K562 (cell line): ENCODE data around the gene SEPTIN1. TPM values are rescaled to one million over a fixed set of nuclear protein-coding genes. Genes with fewer than 3 reads are reported as not detected.
A peak's percentile ranks its signal among the peaks of the same experiment; 100 is the strongest.

ENCODE experiments used
- ARHGAP35 ChIP-seq: fragments of 450-650 bp; IDR thresholded peaks from 2 replicates; pipeline ENCODE4 v1.6.1; 2018; ENCODE audit not compliant: partially characterized antibody
- ASH1L ChIP-seq: fragments of 450-650 bp; IDR thresholded peaks from 2 replicates; pipeline ENCODE4 v1.6.1; 2018; ENCODE audit warnings: borderline replicate concordance, mild to moderate bottlenecking, low read depth; ENCODE audit not compliant: partially characterized antibody
- BDP1 ChIP-seq: IDR thresholded peaks from 3 replicates; pipeline ENCODE4 v1.6.1; 2011; ENCODE audit not compliant: insufficient read length, insufficient read depth
- CBFA2T3 ChIP-seq: fragments of 450-650 bp; IDR thresholded peaks from 2 replicates; pipeline ENCODE4 v1.6.1; 2017
- CREM ChIP-seq: IDR thresholded peaks from 2 replicates; pipeline ENCODE4 v1.6.1; 2014; ENCODE audit warnings: antibody characterized with exemption, low read depth
- EP300 ChIP-seq: IDR thresholded peaks from 2 replicates; pipeline ENCODE4 v1.6.1; 2012; ENCODE audit warnings: low read length, improper control_type of control experiment
- FOS ChIP-seq: IDR thresholded peaks from 3 replicates; pipeline ENCODE4 v1.6.1; 2011; ENCODE audit not compliant: insufficient read length; ENCODE audit errors: extremely low read depth
- LARP7 ChIP-seq: fragments of 450-650 bp; IDR thresholded peaks from 2 replicates; pipeline ENCODE4 v1.6.1; 2016
- MITF ChIP-seq: IDR thresholded peaks from 2 replicates; pipeline ENCODE4 v1.6.1; 2014; ENCODE audit warnings: antibody characterized with exemption
- MLLT1 ChIP-seq, 2 experiments: fragments of 450-650 bp; IDR thresholded peaks; 2 replicates each; pipeline ENCODE4 v1.6.1; 2016
- NONO ChIP-seq, 2 experiments: fragments of 200-400 bp in 1 of 2; fragments of 450-650 bp in 1 of 2; formaldehyde crosslinking in 1 of 2; IDR thresholded peaks; 2 replicates each; pipeline ENCODE4 v1.6.1; 2017; ENCODE audit warnings: low read depth in 2 of 2, mild to moderate bottlenecking in 2 of 2, moderate library complexity in 2 of 2, low read length in 1 of 2
- RBM39 ChIP-seq: fragments of 200-400 bp; formaldehyde crosslinking; optimal IDR thresholded peaks from 2 replicates; pipeline ENCODE3; 2018; ENCODE audit warnings: low read depth, low read length
- TAF1 ChIP-seq: IDR thresholded peaks from 2 replicates; pipeline ENCODE4 v1.6.1; 2011; ENCODE audit warnings: mild to moderate bottlenecking, low read length, moderate library complexity; ENCODE audit not compliant: insufficient read depth, control insufficient read depth, severe bottlenecking; ENCODE audit errors: extremely low read depth
- TBP ChIP-seq: optimal IDR thresholded peaks from 2 replicates; pipeline ENCODE3; 2011; ENCODE audit warnings: low read depth, low read length, improper control_type of control experiment
- THRB ChIP-seq: fragments of 450-650 bp; formaldehyde crosslinking; conservative IDR thresholded peaks from 2 replicates; pipeline ENCODE4 v1.4.0; 2022; ENCODE audit warnings: mild to moderate bottlenecking, missing genetic modification characterization
- YY1 ChIP-seq, 3 experiments: IDR thresholded peaks; 2 replicates each; pipeline ENCODE4 v1.6.1; 2011; ENCODE audit warnings: low read length in 2 of 3, mild to moderate bottlenecking in 2 of 3, moderate library complexity in 2 of 3, borderline replicate concordance in 1 of 3, control low read depth in 1 of 3, low read depth in 1 of 3; ENCODE audit not compliant: insufficient read depth in 3 of 3, insufficient replicate concordance in 2 of 3, control insufficient read depth in 1 of 3, insufficient read length in 1 of 3; ENCODE audit errors: extremely low read depth in 1 of 3
- ZNF3 ChIP-seq: fragments of 250-450 bp; sonication (Bioruptor Pico); IDR thresholded peaks from 2 replicates; pipeline ENCODE4 v1.5.0; 2021; ENCODE audit warnings: mild to moderate bottlenecking, moderate library complexity
- ZNF398 ChIP-seq: fragments of 250-450 bp; sonication (Bioruptor Pico); IDR thresholded peaks from 2 replicates; pipeline ENCODE4 v1.8.0; 2021; ENCODE audit warnings: moderate library complexity, mild to moderate bottlenecking, inconsistent platforms
- ZNF644 ChIP-seq: fragments of 200-800 bp; sonication (Bioruptor generic); IDR thresholded peaks from 2 replicates; pipeline ENCODE4 v1.6.1; 2016; ENCODE audit warnings: low read depth, missing genetic modification characterization, missing compliant biosample characterization
- ZNF655 ChIP-seq: fragments of 250-450 bp; sonication (Bioruptor Pico); IDR thresholded peaks from 2 replicates; pipeline ENCODE4 v1.5.0; 2021
- polyA plus RNA-seq, 8 experiments: library from polyadenylated mRNA; depleted of rRNA in 4 of 8; stranded (reverse) in 5 of 8; unstranded in 3 of 8; fragments of >200 nt; fragmentation: Nextera tagmentation in 2 of 8; fragmentation: Illumina TruSeq in 1 of 8; extraction: Ambion mirVana in 2 of 8; extraction: Trizol in 1 of 8; gene quantifications; 2 replicates each; pipeline versions ENCODE4 v1.2.1 to v1.2.3, GENCODE V29; 2011 to 2014; ENCODE audit warnings: inconsistent platforms in 1 of 8, missing spikeins in 1 of 8
- total RNA-seq, 7 experiments: library from RNA; depleted of rRNA in 6 of 7; stranded (reverse); fragments of >200 nt in 6 of 7; fragmentation: Illumina TruSeq in 2 of 7; extraction: Trizol in 2 of 7; gene quantifications; 2 replicates each; pipeline versions ENCODE4 v1.2.1 to v1.2.3, GENCODE V29; 2011 to 2021; ENCODE audit warnings: low replicate concordance in 1 of 7

SEPTIN1 gene
- total and polyA plus RNA-seq, 9 of the 15 experiments (the other 6 are each of a cell fraction or from before 2014, with no cell fraction given): 0.23 to 5.6 (median 1.7) TPM; not detected in 1

- no peak for TF ChIP-seq ZNF644 (tag)
- peak in 1 of 2 experiments; percentile 98; a peak in 2 of 4 replicates for TF ChIP-seq MLLT1 (IDR thresholded peaks at IDR 0.05)
- TF ChIP-seq ARHGAP35: no peak
- no peak for TF ChIP-seq NONO (IDR thresholded peaks at IDR 0.05; ENCODE audit: low read depth in 2 of 2, low read length in 1 of 2)
- peak; percentile 8 for TF ChIP-seq TBP
- peak; percentile 98 for TF ChIP-seq FOS
- no peak for TF ChIP-seq RBM39
- peak; percentile 48 for TF ChIP-seq TAF1
- TF ChIP-seq ZNF398 (CRISPR knock-in tag): no peak
- peak in 1 of 3 experiments; percentile 63 for TF ChIP-seq YY1 (IDR thresholded peaks at IDR 0.05; ENCODE audit: borderline replicate concordance in 1 of 3, control insufficient read depth in 1 of 3, extremely low read depth in 1 of 3, insufficient read depth in 3 of 3, insufficient read length in 1 of 3, insufficient replicate concordance in 2 of 3, low read depth in 1 of 3, low read length in 2 of 3)
- no peak for TF ChIP-seq MITF
- TF ChIP-seq CREM: peak; percentile 61
- TF ChIP-seq BDP1: no peak
- TF ChIP-seq THRB (CRISPR knock-in tag): 0 out of 2 replicates have a peak, but pooled peaks have one; percentile 19
- no peak for TF ChIP-seq CBFA2T3
- TF ChIP-seq ZNF655 (CRISPR knock-in tag): no peak
- no peak for TF ChIP-seq LARP7
- TF ChIP-seq ZNF3 (CRISPR knock-in tag): no peak
- no peak for TF ChIP-seq EP300
- peak; percentile 99 for TF ChIP-seq ASH1L
Measured at GRCh38 chr16:30370456-30371247, 11.7 kb downstream of the SEPTIN1 start, which contains the start of gene TBC1D10B (continued).
